Left lung (tissue), 10 donors: ENCODE data around the gene HECTD1. TPM values are rescaled to one million over a fixed set of nuclear protein-coding genes. Genes with fewer than 3 reads are reported as not detected.
A peak's percentile ranks its signal among the peaks of the same experiment; 100 is the strongest.
"Not testable (repeated sequence)": the region's sequence is repeated elsewhere in the genome, so short reads cannot be mapped to it uniquely, and the experiment has no call there.

Experiments
- ATAC-seq: fragments of 200-7000 bp; cut with Tn5 transposase; one replicate; pipeline ENCODE4 v1.9.1; 2020; ENCODE audit warnings: moderate library complexity
- DNase-seq, 4 donors: peaks; one replicate each; pipeline ENCODE4 v3.0.0-alpha.2; 2013 to 2020
- H3K27ac ChIP-seq, 2 donors: fragments of 200-600 bp; sonication (generic) in 1 of 2; one replicate each; pipeline versions ENCODE4 v1.5.0 to v1.8.0; 2020 to 2021
- H3K27me3 ChIP-seq, 2 donors: fragments of 200-600 bp; sonication (generic) in 1 of 2; one replicate each; pipeline versions ENCODE4 v1.5.0 to v1.8.0; 2020 to 2021
- H3K36me3 ChIP-seq, 2 donors: fragments of 200-600 bp; sonication (generic) in 1 of 2; one replicate each; pipeline versions ENCODE4 v1.5.0 to v1.8.0; 2020 to 2021
- H3K4me1 ChIP-seq, 2 donors: fragments of 200-600 bp; one replicate each; pipeline ENCODE4 v1.8.0; 2021
- H3K4me3 ChIP-seq, 2 donors: fragments of 200-600 bp; sonication (generic) in 1 of 2; one replicate each; pipeline versions ENCODE4 v1.5.0 to v1.8.0; 2020 to 2021; ENCODE audit warnings: mild to moderate bottlenecking in 1 of 2
- H3K9me3 ChIP-seq, 2 donors: fragments of 200-600 bp; sonication (generic) in 1 of 2; one replicate each; pipeline versions ENCODE4 v1.5.0 to v1.8.0; 2020 to 2021
- CTCF ChIP-seq, 2 donors: fragments of 200-600 bp; sonication (generic) in 1 of 2; IDR thresholded peaks; one replicate each; pipeline versions ENCODE4 v1.5.0 to v1.8.0; 2021; ENCODE audit warnings: antibody characterized with exemption in 2 of 2
- intact Hi-C, 2 donors: fragments of 100-400 bp; cut with DNase I; formaldehyde crosslinking; loops; one replicate each; pipeline versions ENCODE4 v1.11.2 to v1.14.2; 2022
- polyA plus RNA-seq, 6 donors: library from polyadenylated mRNA; unstranded; fragments of 120-200 nt; gene quantifications; one replicate each; pipeline ENCODE4 v1.2.1, GENCODE V29; 2013; ENCODE audit not compliant: insufficient read length in 6 of 6
- total RNA-seq, 2 donors: library from RNA; stranded (reverse); fragmentation: NEBNext Ultra II Directional; extraction: Animal tissue kit (Norgen Biotek cat#: 25700); gene quantifications; one replicate each; pipeline ENCODE4 v1.2.1, GENCODE V29; 2021
- donor health status: DM: no; HTN: yes; CAD: no.
- donor health status: DM: no; HTN: no; CAD: no.

The HECTD1 gene
- total and polyA plus RNA-seq, 8 donors, result 160 to 203 (median 192) TPM

GRCh38 chr14:31096255-31096654 is 111.3 kb downstream of the HECTD1 start:
- Histone ChIP-seq H3K27ac (no peak overlapping the region), H3K36me3 (peaks cover 0 to 50% of the 10 kb centered on the region in 2 donors), H3K27me3 (no peaks in the 10 kb centered on the region), H3K4me1 (peaks cover 0 to 6% of the 10 kb centered on the region in 2 donors), H3K4me3 (no peak overlapping the region), H3K9me3 (no peaks in the 10 kb centered on the region)
- ATAC-seq (no peak), DNase-seq (no peak)
- TF ChIP-seq CTCF (IDR thresholded peaks at IDR 0.05), result no peak
- intact Hi-C loops, result no loop called here

- H3K4me3 ChIP-seq, DNase-seq, H3K27me3 ChIP-seq, intact Hi-C loops, H3K9me3 ChIP-seq, ATAC-seq, H3K27ac ChIP-seq: not testable (repeated sequence)
- H3K36me3 ChIP-seq, result peaks cover 0 to 46% of the 10 kb centered on the region in 2 donors
- H3K4me1 ChIP-seq, result peaks cover 0 to 11% of the 10 kb centered on the region in 2 donors
Measured at GRCh38 chr14:31095817-31096216, 111.8 kb downstream of the HECTD1 start.

GRCh38 chr14:31093884-31094839 is 113.4 kb downstream of the HECTD1 start:
- H3K4me1 ChIP-seq, result peaks cover 0 to 24% of the 10 kb centered on the region in 2 donors
- H3K4me3 ChIP-seq, ATAC-seq, H3K27me3 ChIP-seq, intact Hi-C loops, DNase-seq, H3K27ac ChIP-seq, H3K9me3 ChIP-seq: not testable (repeated sequence)
- peaks cover 0 to 29% of the 10 kb centered on the region in 2 donors for H3K36me3 ChIP-seq

- Histone ChIP-seq H3K4me1 (peaks cover 0 to 24% of the 10 kb centered on the region in 2 donors), H3K27ac (no peak overlapping the region), H3K36me3 (peaks cover 0 to 10% of the 10 kb centered on the region in 2 donors), H3K9me3 (no peaks in the 10 kb centered on the region), H3K4me3 (no peak overlapping the region), H3K27me3 (no peaks in the 10 kb centered on the region)
- intact Hi-C loops, result no loop called here
- no peak for DNase-seq
- ATAC-seq, result no peak
- no peak for TF ChIP-seq CTCF (IDR thresholded peaks at IDR 0.05)
Measured at GRCh38 chr14:31092160-31092708, 115.4 kb downstream of the HECTD1 start.

GRCh38 chr14:31090883-31091764 is 116.5 kb downstream of the HECTD1 start:
- Histone ChIP-seq H3K4me3 (no peak overlapping the region), H3K4me1 (peaks cover 0 to 24% of the 10 kb centered on the region in 2 donors), H3K27ac (peak overlapping the region; percentile 14 to 72), H3K36me3 (no peaks in the 10 kb centered on the region), H3K9me3 (no peaks in the 10 kb centered on the region), H3K27me3 (no peaks in the 10 kb centered on the region)
- intact Hi-C loops, result no loop called here
- no peak for TF ChIP-seq CTCF (IDR thresholded peaks at IDR 0.05)
- ATAC-seq (peak; percentile 92), DNase-seq (peak in 1 of 4 donors; percentile 39)

- ATAC-seq, intact Hi-C loops, DNase-seq, H3K27ac ChIP-seq, H3K27me3 ChIP-seq, H3K4me3 ChIP-seq, H3K36me3 ChIP-seq, H3K9me3 ChIP-seq: not testable (repeated sequence)
- peaks cover 0 to 19% of the 10 kb centered on the region in 2 donors for H3K4me1 ChIP-seq
Measured at GRCh38 chr14:31086466-31086865, 121.1 kb downstream of the HECTD1 start.
